Right forelimb (tissue), 1 donor: ENCODE results near the gene FAM229A.
"Not testable (repeated sequence)": the region's sequence is repeated elsewhere in the genome, so short reads cannot be mapped to it uniquely, and the experiment has no call there.

ENCODE experiments used
- DNase-seq: peaks from one replicate; pipeline ENCODE4 v3.0.0-alpha.2; 2018

Gene FAM229A, protein sequence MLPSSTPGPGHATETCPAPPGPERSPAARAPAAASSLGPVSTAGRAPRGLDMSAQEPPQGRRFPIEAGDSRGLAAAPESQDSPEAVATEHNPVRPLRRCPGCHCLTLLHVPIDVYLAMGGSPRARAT

DNA sequence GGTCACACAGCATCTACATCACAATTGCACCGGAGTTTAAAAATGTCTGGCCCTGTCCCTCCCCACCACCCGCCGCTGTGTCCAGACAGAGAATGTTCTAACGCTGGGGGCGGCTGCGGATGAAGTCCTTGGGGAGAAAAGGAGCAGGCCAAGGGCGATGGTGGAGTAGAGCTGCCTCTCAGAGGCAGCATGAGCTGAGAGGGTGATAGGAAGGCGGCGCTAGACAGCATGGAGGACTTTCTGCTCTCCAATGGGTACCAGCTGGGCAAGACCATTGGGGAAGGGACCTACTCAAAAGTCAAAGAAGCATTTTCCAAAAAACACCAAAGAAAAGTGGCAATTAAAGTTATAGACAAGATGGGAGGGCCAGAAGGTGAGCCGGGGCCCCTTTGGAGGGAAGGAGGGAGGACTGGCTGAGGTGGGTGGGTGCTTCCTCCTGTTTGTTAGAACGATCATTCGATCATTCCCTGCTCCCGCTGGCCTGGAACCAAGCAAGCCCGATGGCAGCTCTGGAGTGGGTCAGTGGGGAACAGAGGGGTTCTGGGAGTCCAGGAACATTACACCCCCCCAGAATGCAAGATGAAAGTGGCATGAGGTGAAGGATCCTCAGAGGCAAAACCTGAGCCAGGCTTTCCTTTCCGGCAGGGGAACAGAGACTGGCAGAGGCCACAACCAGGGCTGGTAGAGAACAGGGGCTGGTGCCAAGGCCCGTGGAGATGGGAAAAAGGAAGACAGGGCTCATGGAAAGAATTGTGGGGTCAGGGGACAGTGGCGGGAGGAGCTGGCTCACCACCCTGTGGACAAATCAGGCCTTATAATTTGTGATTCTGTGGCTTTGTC, at the start of gene FAM229A, which contains the start of gene TSSK3:
Gene FAM229A, minus strand, starts transcription at position 12 of the 840 bp plus-strand sequence. CDS start 394 bp downstream, outside the sequence.
Gene TSSK3, plus strand, starts transcription at position 66 of the 840 bp plus-strand sequence. Its CDS starts 163 bp downstream, at position 229.
- no peak for DNase-seq

- DNase-seq, result no peak
Observed at GRCh38 chr1:32411261-32411660, 49.0 kb upstream of the FAM229A start.

- DNase-seq, result no peak
Observed at GRCh38 chr1:32406629-32407111, 44.4 kb upstream of the FAM229A start.

DNA sequence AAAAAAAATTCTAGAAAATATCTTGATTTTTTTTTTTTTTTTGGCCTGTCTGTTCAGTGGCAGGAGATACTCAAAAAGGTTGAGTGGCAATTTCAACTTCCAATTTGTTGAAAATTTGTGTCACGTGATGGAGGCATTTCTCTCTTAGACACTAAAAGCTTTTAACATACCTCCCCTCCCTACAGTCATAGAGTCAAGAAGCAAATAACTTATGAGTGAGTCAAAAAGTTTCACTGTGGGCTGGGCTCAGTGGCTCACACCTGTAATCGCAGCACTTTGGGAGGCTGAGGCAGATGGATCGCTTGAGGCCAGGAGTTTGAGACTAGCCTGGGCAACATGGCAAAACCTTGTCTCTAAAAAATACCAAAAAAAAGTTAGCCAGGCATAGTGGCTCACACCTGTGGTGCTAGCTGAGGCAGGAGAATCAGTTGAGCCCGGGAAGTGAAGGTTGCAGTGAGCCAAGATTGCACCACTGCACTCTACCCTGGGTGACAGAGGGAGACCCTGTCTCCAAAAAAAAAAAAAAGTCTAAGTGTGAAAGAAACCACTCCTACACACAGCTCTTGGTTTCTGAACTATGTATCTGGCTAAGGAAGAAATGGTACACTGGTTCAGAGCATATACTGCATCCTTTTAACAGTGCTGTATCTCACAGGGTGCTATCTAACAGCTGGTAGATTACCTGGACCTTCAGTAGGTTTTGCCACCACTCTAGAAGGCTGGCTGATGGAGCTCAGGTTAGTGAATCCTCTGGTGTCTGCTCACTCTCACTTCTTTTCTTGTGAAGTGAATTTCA, 43.6 kb upstream of the FAM229A start:
- no peak for DNase-seq

DNA sequence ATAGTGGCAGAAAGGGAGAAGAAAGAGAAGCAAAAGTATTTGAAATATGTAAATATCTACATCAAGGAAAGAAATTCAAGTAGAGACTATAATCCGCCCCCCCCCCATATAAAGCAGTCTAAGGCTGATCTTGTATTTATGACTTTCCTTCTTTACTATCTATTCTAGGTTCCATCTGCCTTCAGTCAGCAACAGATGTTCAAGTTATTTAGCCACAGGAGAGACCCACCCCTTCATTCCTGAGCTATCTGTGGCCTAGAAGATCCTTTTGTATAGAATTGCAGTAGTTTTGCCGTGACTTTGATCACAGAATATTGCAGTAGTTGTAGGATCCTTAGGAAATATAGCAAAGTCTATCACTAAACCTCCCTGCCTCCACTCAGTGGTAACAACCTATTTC, 42.7 kb upstream of the FAM229A start:
- no peak for DNase-seq

DNA sequence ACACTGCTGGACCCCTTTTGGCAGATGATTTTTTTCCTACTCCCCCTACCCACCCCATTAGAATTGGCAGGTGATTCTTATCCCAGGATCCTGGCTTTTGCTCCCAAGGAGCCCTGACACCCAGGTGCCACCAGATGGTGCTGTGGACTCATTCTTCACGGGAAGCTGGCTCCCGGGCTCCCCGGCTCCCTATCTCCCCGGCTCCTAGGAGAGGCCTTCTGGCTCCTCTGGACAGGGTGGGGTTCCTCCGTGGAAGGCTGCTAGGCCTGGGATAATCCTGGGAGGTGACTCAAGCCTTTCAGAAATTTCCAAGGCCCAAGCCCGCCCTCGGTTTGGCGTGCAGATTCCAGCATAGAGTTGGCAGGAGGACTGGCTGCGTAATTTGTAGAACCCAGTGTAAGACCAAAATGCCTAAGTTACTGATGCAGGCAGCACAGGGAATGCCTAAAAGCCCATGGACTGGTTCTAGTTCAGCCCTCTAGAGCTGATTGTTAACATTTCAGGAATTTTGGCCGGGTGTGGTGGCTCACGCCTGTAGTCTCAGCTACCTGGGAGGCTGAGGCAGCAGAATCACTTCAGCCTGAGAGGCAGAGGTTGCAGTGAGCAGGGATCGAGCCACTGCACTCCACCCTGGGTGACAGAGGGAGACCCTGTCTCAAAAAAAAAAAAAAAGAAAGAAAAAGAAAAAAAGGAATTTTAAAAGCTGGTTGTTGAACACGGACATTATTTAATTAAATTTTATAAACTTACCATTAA, 38.8 kb upstream of the FAM229A start:
- DNase-seq, result peak; percentile 87

DNA sequence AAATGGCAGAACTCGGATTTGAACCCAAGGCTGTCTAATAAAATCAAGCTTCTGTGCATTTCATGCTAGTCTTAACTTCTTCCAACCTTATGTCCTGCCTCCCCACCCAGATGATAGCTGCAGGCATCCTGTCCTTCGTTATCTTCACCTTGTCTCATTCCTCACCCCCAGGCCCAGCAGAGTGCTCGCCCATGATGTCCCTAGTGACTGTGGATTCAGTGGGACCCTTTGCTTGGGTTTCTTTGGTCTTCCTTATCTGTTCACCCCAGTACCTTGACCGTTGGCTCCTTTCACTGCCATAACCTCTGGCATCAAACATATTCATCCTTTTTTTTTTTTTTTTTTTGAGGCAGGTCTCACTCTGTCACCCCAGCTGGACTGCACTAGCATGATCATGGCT, 37.6 kb upstream of the FAM229A start:
- no peak for DNase-seq

- DNase-seq, result no peak
Observed at GRCh38 chr1:32398401-32398800, 36.1 kb upstream of the FAM229A start.

GRCh38 chr1:32396524-32396923, 34.2 kb upstream of the FAM229A start:
- not testable (repeated sequence) for DNase-seq

DNA sequence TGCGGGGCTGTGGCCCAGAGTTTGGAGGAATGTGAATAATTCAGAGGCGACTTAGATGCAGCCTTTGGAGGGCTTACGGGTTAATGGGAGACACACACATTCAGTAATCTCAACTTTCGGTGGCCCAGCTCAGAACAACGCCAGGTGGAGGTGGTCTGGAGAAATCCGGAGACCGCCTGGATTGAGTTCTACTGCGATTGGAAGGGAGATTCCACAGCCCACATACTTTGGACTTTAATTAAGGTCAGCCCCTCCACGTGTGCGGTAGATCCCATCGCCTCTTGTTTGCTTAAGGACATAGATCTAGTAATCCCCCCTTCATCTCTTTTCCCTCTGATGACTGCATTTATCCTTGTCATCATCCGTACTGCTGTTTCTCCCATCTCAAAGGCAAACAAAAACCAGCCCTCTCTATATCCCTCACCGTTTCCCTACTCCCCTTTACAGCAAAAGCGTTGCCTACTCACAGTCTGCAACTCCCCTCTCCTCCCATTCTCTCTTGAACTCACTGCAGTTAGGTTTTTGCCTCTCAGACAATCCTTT, 32.7 kb upstream of the FAM229A start:
- no peak for DNase-seq

- peak; percentile 99 for DNase-seq
Observed at GRCh38 chr1:32394141-32394889, 32.0 kb upstream of the FAM229A start, which contains the start of gene BSDC1. Gene BSDC1, minus strand, starts transcription at chr1:32394441. Its CDS starts 27 bp downstream, at chr1:32394414.

- DNase-seq, result no peak
Observed at GRCh38 chr1:32393832-32394140, 31.5 kb upstream of the FAM229A start.

DNA sequence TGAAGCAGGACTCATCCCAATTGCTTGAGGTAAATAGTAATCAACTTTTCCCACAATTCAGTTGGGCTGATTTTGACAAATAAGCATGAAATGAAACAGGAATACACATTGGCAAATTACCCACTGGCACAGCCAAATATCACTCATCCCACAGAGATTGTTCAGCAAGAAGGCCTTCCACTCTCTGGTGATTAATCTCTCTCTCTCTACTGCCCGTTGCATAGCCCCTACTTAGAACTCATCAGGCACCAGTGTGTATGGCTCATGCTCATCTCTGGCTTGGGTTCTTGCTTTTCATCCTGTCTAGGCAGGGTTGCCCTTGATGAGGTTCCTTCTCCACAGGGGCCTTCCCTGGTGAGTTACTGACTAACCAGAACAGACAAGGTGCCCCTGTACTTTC, 30.9 kb upstream of the FAM229A start:
- DNase-seq, result no peak

GRCh38 chr1:32392325-32392724, 30.0 kb upstream of the FAM229A start:
- no peak for DNase-seq

DNA sequence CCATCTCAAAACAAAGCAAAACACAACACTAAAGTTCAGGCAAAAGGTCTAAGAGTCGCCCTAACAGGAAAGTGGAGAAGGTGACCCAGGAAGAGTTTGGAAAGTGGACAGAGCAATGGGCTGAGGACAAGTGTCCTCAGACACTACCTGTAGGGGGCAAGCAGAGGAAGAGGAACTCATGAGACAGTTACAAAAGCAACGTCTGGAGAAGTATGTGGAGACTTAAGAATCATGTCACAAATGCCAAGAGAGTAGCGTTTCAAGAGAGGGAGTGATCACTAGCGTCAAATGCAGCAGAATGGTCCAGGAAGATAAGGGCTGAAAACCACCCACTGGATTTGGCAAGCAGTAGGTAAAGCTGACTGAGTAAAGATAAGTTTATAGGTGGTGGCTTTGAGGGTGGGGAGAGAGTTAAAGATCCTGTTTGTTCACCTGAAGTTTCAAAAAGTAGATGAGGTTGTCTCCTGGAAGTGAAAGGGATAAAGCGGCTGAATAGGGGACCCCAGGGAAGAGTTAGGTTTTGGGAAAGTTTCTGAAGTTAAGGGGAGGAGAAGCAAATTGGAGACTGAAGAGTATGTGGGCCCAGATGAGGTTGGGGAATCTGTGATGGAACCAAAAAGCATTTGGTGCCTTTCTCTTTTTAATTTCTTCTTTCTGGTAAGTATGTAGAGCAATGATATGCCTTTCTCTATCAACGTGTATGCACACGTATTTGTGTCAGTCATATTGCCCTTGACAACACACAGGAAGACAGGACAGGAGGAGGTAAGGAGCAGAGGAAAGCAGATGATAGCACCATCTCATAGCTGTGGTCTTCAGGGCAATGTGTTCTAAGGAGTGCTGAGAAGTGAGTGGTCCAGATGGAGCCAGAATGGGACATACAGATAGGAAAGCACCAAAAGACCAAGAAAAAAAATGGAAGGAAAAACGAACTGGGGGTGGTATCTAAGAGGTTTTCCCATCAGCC, 28.9 kb upstream of the FAM229A start:
- no peak for DNase-seq

DNA sequence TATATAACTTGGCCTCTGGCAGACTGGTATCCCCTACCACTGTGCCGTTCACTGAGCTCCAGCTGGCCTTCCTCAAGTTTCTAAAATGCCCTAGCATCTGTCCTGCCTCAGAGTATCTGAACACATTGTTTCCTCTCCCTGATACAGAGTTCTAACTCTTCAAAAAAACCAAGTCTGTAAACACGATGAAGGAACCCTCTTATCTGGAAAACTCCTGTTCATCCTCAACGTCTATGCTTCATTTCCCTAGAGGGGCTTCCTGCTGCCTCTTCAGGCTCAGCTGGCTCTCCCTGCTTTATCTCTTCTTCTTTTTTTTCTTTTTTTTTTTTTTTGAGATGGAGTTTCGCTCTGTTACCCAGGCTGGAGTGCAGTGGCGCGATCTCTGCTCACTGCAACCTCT, 26.4 kb upstream of the FAM229A start:
- DNase-seq, result no peak

- DNase-seq, result no peak
Observed at GRCh38 chr1:32386676-32387392, 24.5 kb upstream of the FAM229A start.

GRCh38 chr1:32380057-32380456, 17.8 kb upstream of the FAM229A start:
- no peak for DNase-seq

DNA sequence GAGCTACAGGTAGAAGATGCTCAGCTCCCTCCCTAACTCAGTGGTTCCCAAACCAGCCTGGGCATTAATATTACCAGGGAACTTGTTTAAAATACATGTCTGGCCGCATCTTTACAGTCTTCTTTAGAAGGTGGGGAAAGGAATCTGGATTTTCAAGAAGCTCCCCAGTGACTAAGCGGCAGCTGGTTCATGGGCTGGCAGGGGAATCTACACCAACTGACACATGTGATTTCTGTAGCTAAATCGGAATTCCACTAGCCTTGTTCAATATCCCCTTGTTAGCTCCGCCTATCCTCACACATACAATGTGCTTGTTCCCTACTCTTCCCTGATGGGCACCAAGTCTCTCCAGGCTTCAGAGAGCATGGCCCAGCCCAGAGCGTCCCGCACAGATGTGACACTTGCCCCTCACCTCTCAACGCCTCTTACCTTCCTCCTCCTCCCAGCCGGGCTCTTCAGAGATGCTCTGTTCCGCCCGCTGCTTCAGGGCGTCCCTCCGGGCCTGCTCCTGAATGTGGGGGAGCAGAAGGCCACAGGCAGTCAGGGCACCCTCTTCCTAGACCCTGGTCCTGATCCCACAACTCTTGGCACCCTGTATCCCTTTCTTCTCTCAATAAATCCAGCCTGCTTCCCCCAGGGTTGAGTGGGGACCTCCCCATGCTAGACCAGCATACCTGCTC, 15.4 kb upstream of the FAM229A start:
- no peak for DNase-seq
